OCI-LY7 (cell line): ENCODE results near the gene PZP. TPM values are rescaled to one million over a fixed set of nuclear protein-coding genes. Genes with fewer than 3 reads are reported as not detected.

Source experiments
- BruUV-seq: library from RNA; stranded (reverse); fragments of 400-500 nt; replicated peaks from 2 replicates; lab custom pipeline; 2021; lab: Mats Ljungman, UMichigan
- CTCF ChIA-PET: fragments of 300-600 bp; sonication (Branson Sonifier 250); formaldehyde crosslinking; loops from one replicate; lab custom pipeline; 2022; ENCODE audit warnings: antibody characterized with exemption; ENCODE audit not compliant: unreplicated experiment; lab: Charles Lee
- POLR2A ChIA-PET: fragments of 300-600 bp; sonication (Branson Sonifier 250); formaldehyde crosslinking; loops from one replicate; lab custom pipeline; 2022; ENCODE audit warnings: antibody characterized with exemption; lab: Charles Lee
- DNase-seq: peaks from one replicate; pipeline ENCODE4 v3.0.0-alpha.2; 2015; ENCODE audit warnings: low spot score
- H2AFZ ChIP-seq: fragments of 200-600 bp; sonication (generic), shearing (Covaris generic); 2 replicates; pipeline ENCODE4 v1.6.1; 2014; ENCODE audit warnings: mild to moderate bottlenecking, antibody characterized with exemption, low read length, moderate library complexity
- H3K27ac ChIP-seq: fragments of 200-600 bp; sonication (generic); 2 replicates; pipeline ENCODE4 v1.5.1; 2014; ENCODE audit warnings: mixed run types, low read depth, mild to moderate bottlenecking, moderate library complexity, low read length, inconsistent platforms; ENCODE audit not compliant: poor library complexity, severe bottlenecking
- H3K36me3 ChIP-seq: fragments of 200-600 bp; sonication (generic); 2 replicates; pipeline ENCODE4 v1.6.1; 2014; ENCODE audit warnings: mild to moderate bottlenecking, antibody characterized with exemption, low read length, moderate library complexity, mixed read lengths; ENCODE audit not compliant: insufficient read depth
- H3K4me1 ChIP-seq: fragments of 200-600 bp; sonication (generic); 2 replicates; pipeline ENCODE4 v1.5.1; 2014; ENCODE audit warnings: mild to moderate bottlenecking, low read length; ENCODE audit not compliant: insufficient read depth, poor library complexity, severe bottlenecking
- H3K4me2 ChIP-seq: fragments of 200-600 bp; sonication (generic); 2 replicates; pipeline ENCODE4 v1.6.1; 2014; ENCODE audit warnings: mild to moderate bottlenecking, low read length
- H3K4me3 ChIP-seq: fragments of 200-600 bp; sonication (generic); 2 replicates; pipeline ENCODE4 v1.5.1; 2014; ENCODE audit warnings: mild to moderate bottlenecking, low read depth, low read length; ENCODE audit not compliant: poor library complexity, severe bottlenecking
- H3K79me2 ChIP-seq: fragments of 200-600 bp; sonication (generic); 2 replicates; pipeline ENCODE4 v1.6.1; 2016; ENCODE audit warnings: low read depth, mild to moderate bottlenecking, low read length, moderate library complexity, mixed read lengths; ENCODE audit not compliant: insufficient read depth
- H3K9me2 ChIP-seq: fragments of 200-600 bp; sonication (generic); 2 replicates; pipeline ENCODE4 v1.6.1; 2016; ENCODE audit warnings: mild to moderate bottlenecking, low read length, mixed read lengths; ENCODE audit not compliant: insufficient read depth
- H3K9me3 ChIP-seq: fragments of 200-600 bp; sonication (generic); 2 replicates; pipeline ENCODE4 v1.6.1; 2014; ENCODE audit warnings: mild to moderate bottlenecking, mixed run types, low read length, mixed read lengths
- H4K20me1 ChIP-seq: fragments of 200-600 bp; sonication (generic); 2 replicates; pipeline ENCODE4 v1.6.1; 2014; ENCODE audit warnings: mild to moderate bottlenecking, antibody characterized with exemption, low read length, moderate library complexity, mixed read lengths; ENCODE audit not compliant: insufficient read depth
- CTCF ChIP-seq: fragments of 200-600 bp; sonication (generic); conservative IDR thresholded peaks from 2 replicates; pipeline ENCODE4 v1.5.1; 2014; ENCODE audit warnings: mild to moderate bottlenecking, antibody characterized with exemption, low read length, moderate library complexity, mixed read lengths
- EZH2phosphoT487 ChIP-seq: fragments of 200-600 bp; sonication (generic); IDR thresholded peaks from 2 replicates; pipeline ENCODE4 v1.6.1; 2018; ENCODE audit warnings: low read depth, borderline replicate concordance, mild to moderate bottlenecking, mixed run types, antibody characterized with exemption, low read length, moderate library complexity, mixed read lengths
- intact Hi-C: fragments of 100-400 bp; cut with micrococcal nuclease; formaldehyde crosslinking; loops from one replicate; pipeline ENCODE4 v1.10.0; 2022; ENCODE audit not compliant: unreplicated experiment
- total RNA-seq, 2 experiments: library from RNA; depleted of rRNA in 1 of 2; stranded (reverse); fragments of >200 nt in 1 of 2; shearing (Covaris generic) in 1 of 2; gene quantifications; 2 replicates each; pipeline ENCODE4 v1.2.3, GENCODE V29; 2014 to 2022

The PZP gene
- total RNA-seq, 2 experiments from 2014 or later, result not detected

GRCh38 chr12:9123781-9124382 lies 84.3 kb downstream of the PZP start:
- no TSS peak for BruUV-seq
- DNase-seq, result no peak
- Histone ChIP-seq H3K9me2 (no peaks in the 10 kb centered on the region), H2AFZ (no peak overlapping the region), H3K4me2 (no peak overlapping the region), H3K9me3 (no peaks in the 10 kb centered on the region), H3K4me1 (no peaks in the 10 kb centered on the region), H3K79me2 (no peaks in the 10 kb centered on the region), H4K20me1 (no peaks in the 10 kb centered on the region), H3K27ac (no peak overlapping the region), H3K36me3 (no peaks in the 10 kb centered on the region), H3K4me3 (no peak overlapping the region)
- CTCF ChIA-PET, result interaction anchor here (0.6 kb wide), 1 partner anchor 23 kb away, joined by 6 read pairs; no protein-coding TSS in a partner anchor
- no peak for TF ChIP-seq CTCF
- no peak for TF ChIP-seq EZH2phosphoT487
- POLR2A ChIA-PET, result no interaction called here
- intact Hi-C loops, result no loop called here

GRCh38 chr12:9122091-9122609 lies 86.0 kb downstream of the PZP start:
- H2AFZ ChIP-seq, result no peak overlapping the region
- ChIA-PET POLR2A (interaction anchor here (0.7 kb wide), 1 partner anchor 62 kb away, joined by 3 read pairs; no protein-coding TSS in a partner anchor), CTCF (no interaction called here)
- no peak for TF ChIP-seq EZH2phosphoT487
- TF ChIP-seq CTCF, result no peak
- H3K9me3 ChIP-seq, result no peaks in the 10 kb centered on the region
- H3K27ac ChIP-seq, result no peak overlapping the region
- H3K79me2 ChIP-seq, result no peaks in the 10 kb centered on the region
- H3K4me3 ChIP-seq, result no peak overlapping the region
- no peaks in the 10 kb centered on the region for H4K20me1 ChIP-seq
- BruUV-seq, result no TSS peak
- intact Hi-C loops, result no loop called here
- H3K36me3 ChIP-seq, result no peaks in the 10 kb centered on the region
- H3K4me1 ChIP-seq, result no peaks in the 10 kb centered on the region
- H3K9me2 ChIP-seq, result no peaks in the 10 kb centered on the region
- H3K4me2 ChIP-seq, result no peak overlapping the region
- no peak for DNase-seq

GRCh38 chr12:9120487-9121184 lies 87.6 kb downstream of the PZP start:
- Histone ChIP-seq H3K4me1 (no peaks in the 10 kb centered on the region), H3K4me2 (no peak overlapping the region), H3K27ac (no peak overlapping the region), H4K20me1 (no peaks in the 10 kb centered on the region), H3K4me3 (no peak overlapping the region), H3K9me2 (no peaks in the 10 kb centered on the region), H3K36me3 (no peaks in the 10 kb centered on the region), H3K9me3 (no peaks in the 10 kb centered on the region), H2AFZ (no peak overlapping the region), H3K79me2 (no peaks in the 10 kb centered on the region)
- ChIA-PET POLR2A (no interaction called here), CTCF (no interaction called here)
- TF ChIP-seq CTCF (no peak), EZH2phosphoT487 (no peak)
- intact Hi-C loops, result no loop called here
- no peak for DNase-seq
- no TSS peak for BruUV-seq
